Activated T-helper 2 cell treated with anti-CD3 and anti-CD28 coated beads, Interferon-gamma antibody, Interleukin-2, Interleukin-4, amounts not matched to agents 10 μg/mL and 5 μg/mL and 100 μg/mL, durations not matched to agents 14 hours and 24 hours and 36 hours (primary cell): Measurements from ENCODE around the gene ITGB1BP1. TPM values are rescaled to one million over a fixed set of nuclear protein-coding genes. Genes with fewer than 3 reads are reported as not detected.

ENCODE experiments used
- DNase-seq: peaks from one replicate; pipeline ENCODE4 v3.0.0; 2021; ENCODE audit warnings: low spot score
- H3K27ac Mint-ChIP-seq: one replicate; pipeline ENCODE4 v1.8.0; 2021; ENCODE audit warnings: mixed read lengths
- H3K27me3 Mint-ChIP-seq: one replicate; pipeline ENCODE4 v1.8.0; 2021; ENCODE audit warnings: low read depth, mixed read lengths
- H3K36me3 Mint-ChIP-seq: one replicate; pipeline ENCODE4 v1.8.0; 2021; ENCODE audit warnings: low read depth, mixed read lengths
- H3K4me1 Mint-ChIP-seq: one replicate; pipeline ENCODE4 v1.8.0; 2021; ENCODE audit warnings: low read depth, mixed read lengths
- H3K4me3 Mint-ChIP-seq: one replicate; pipeline ENCODE4 v1.8.0; 2021; ENCODE audit warnings: low read depth, mild to moderate bottlenecking, moderate library complexity, mixed read lengths
- H3K9me3 Mint-ChIP-seq: one replicate; pipeline ENCODE4 v1.8.0; 2021; ENCODE audit warnings: mixed read lengths
- intact Hi-C: fragments of 100-400 bp; cut with micrococcal nuclease; formaldehyde crosslinking; loops from one replicate; pipeline ENCODE4 v1.15.1; 2023
- total RNA-seq: library from RNA; stranded (reverse); gene quantifications from 2 replicates; pipeline ENCODE4 v1.2.3, GENCODE V29; 2022

Gene ITGB1BP1
- total RNA-seq, 1 donor from 2014 or later = 128 TPM

- Mint-ChIP-seq H3K9me3 (no peaks in the 10 kb centered on the region), H3K4me1 (no peaks in the 10 kb centered on the region), H3K36me3 (no peaks in the 10 kb centered on the region), H3K27ac (no peak overlapping the region), H3K27me3 (peaks cover 28% of the 10 kb centered on the region), H3K4me3 (no peak overlapping the region)
- intact Hi-C loops = no loop called here
- no peak for DNase-seq
These were observed 67.1 kb downstream of the ITGB1BP1 start for GRCh38 chr2:9356261-9356660.

DNA sequence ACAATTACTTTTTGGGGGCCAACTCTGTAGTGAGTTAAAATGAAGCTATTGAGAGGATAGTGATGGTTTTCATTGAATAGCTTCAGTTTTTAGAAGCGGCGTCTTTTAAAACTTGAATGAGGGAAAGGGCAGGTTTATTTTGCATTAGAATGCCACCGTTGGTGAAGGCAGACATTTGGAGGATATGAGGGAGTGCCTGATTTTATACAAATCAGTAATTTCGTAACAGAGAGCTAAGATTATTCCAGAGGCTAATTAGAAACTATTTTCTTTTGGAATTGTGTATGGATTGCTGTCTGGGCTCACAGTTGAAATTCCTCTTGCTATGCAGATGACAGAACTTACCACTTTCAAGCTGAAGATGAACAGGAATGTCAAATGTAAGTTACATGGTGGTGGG lies 67.6 kb downstream of the ITGB1BP1 start:
- no peaks in the 10 kb centered on the region for H3K9me3 Mint-ChIP-seq
- no peak overlapping the region for H3K4me3 Mint-ChIP-seq
- peaks cover 29% of the 10 kb centered on the region for H3K27me3 Mint-ChIP-seq

GRCh38 chr2:9355270-9355669 lies 68.1 kb downstream of the ITGB1BP1 start:
- DNase-seq = no peak
- H3K27me3 Mint-ChIP-seq = peaks cover 31% of the 10 kb centered on the region
- no peak overlapping the region for H3K4me3 Mint-ChIP-seq
- H3K9me3 Mint-ChIP-seq = no peaks in the 10 kb centered on the region
- intact Hi-C loops = no loop called here
- H3K27ac Mint-ChIP-seq = no peak overlapping the region
- H3K36me3 Mint-ChIP-seq = no peaks in the 10 kb centered on the region
- no peaks in the 10 kb centered on the region for H3K4me1 Mint-ChIP-seq

More for the DNA sequence above, 67.6 kb downstream of the ITGB1BP1 start:
- no peak for DNase-seq
- Mint-ChIP-seq H3K27ac (no peak overlapping the region), H3K36me3 (no peaks in the 10 kb centered on the region), H3K4me1 (no peaks in the 10 kb centered on the region)
- intact Hi-C loops = no loop called here

GRCh38 chr2:9354318-9354717 lies 69.0 kb downstream of the ITGB1BP1 start:
- H3K27me3 Mint-ChIP-seq = peaks cover 27% of the 10 kb centered on the region
- H3K9me3 Mint-ChIP-seq = no peaks in the 10 kb centered on the region
- intact Hi-C loops = no loop called here
- no peak for DNase-seq
- no peaks in the 10 kb centered on the region for H3K4me1 Mint-ChIP-seq
- H3K4me3 Mint-ChIP-seq = no peak overlapping the region
- H3K36me3 Mint-ChIP-seq = no peaks in the 10 kb centered on the region
- H3K27ac Mint-ChIP-seq = no peak overlapping the region

Other genes starting within 250 kb of the ITGB1BP1 start
- 0.74 and 0.96 TPM in 2 replicates for gene ASAP2, start 216.7 kb downstream of the ITGB1BP1 start, total RNA-seq
- gene CPSF3, start 126 bp upstream of the ITGB1BP1 start, total RNA-seq = 69.5 and 73.2 TPM in 2 replicates
- gene IAH1, start 51.0 kb upstream of the ITGB1BP1 start, total RNA-seq = 82.0 and 82.4 TPM in 2 replicates
- gene ADAM17, start 132.3 kb upstream of the ITGB1BP1 start, total RNA-seq = 23.3 and 25.0 TPM in 2 replicates
- 334 and 339 TPM in 2 replicates for gene YWHAQ, start 207.5 kb upstream of the ITGB1BP1 start, total RNA-seq